Common myeloid progenitor, CD34-positive (primary cell): Measurements from ENCODE around the gene GGA1.
A peak's percentile ranks its signal among the peaks of the same experiment; 100 is the strongest.

Source experiments
- CTCF ChIA-PET: fragments of 350-600 bp; sonication (Branson Sonifier 250); formaldehyde crosslinking; loops from one replicate; lab custom pipeline; 2021; ENCODE audit warnings: antibody characterized with exemption; lab: Charles Lee
- POLR2A ChIA-PET: fragments of 350-600 bp; sonication (Branson Sonifier 250); formaldehyde crosslinking; loops from one replicate; lab custom pipeline; 2021; ENCODE audit warnings: antibody characterized with exemption; lab: Charles Lee
- DNase-seq, 3 donors: peaks; one replicate each; pipeline versions ENCODE4 v3.0.0 to v3.0.0-alpha.2; 2013
- H3K27ac ChIP-seq, 2 experiments: 1 replicate in 1 of 2; 2 replicates in 1 of 2; pipeline ENCODE4 v1.7.0; 2013; ENCODE audit warnings: inconsistent platforms in 2 of 2, low read length in 2 of 2, mild to moderate bottlenecking in 2 of 2, low read depth in 1 of 2, moderate library complexity in 1 of 2; ENCODE audit not compliant: severe bottlenecking in 2 of 2, insufficient read depth in 1 of 2, poor library complexity in 1 of 2
- H3K27me3 ChIP-seq, 5 experiments: replicated peaks in 2 of 5; 1 replicate in 3 of 5; 2 replicates in 2 of 5; pipeline versions ENCODE4 v1.6.1 to v1.7.0; 2013; ENCODE audit warnings: low read length in 4 of 5, mild to moderate bottlenecking in 2 of 5, moderate library complexity in 2 of 5, inconsistent platforms in 1 of 5; ENCODE audit not compliant: insufficient read depth in 5 of 5, control insufficient read depth in 4 of 5
- H3K36me3 ChIP-seq, 4 experiments: 1 replicate in 2 of 4; 2 replicates in 2 of 4; pipeline versions ENCODE4 v1.6.1 to v1.7.0; 2013; ENCODE audit warnings: low read length in 3 of 4, control low read depth in 1 of 4, mild to moderate bottlenecking in 1 of 4; ENCODE audit not compliant: control insufficient read depth in 4 of 4, insufficient read depth in 4 of 4
- H3K4me1 ChIP-seq, 4 experiments: 1 replicate in 3 of 4; 2 replicates in 1 of 4; pipeline versions ENCODE4 v1.6.1 to v1.7.1; 2013; ENCODE audit warnings: low read length in 3 of 4, mild to moderate bottlenecking in 3 of 4, control low read depth in 1 of 4, inconsistent platforms in 1 of 4, moderate library complexity in 1 of 4; ENCODE audit not compliant: control insufficient read depth in 4 of 4, insufficient read depth in 4 of 4; ENCODE audit errors: control extremely low read depth in 1 of 4
- H3K4me3 ChIP-seq, 7 experiments: 1 replicate in 4 of 7; 2 replicates in 3 of 7; pipeline versions ENCODE4 v1.5.1 to v1.7.0; 2013; ENCODE audit warnings: mild to moderate bottlenecking in 7 of 7, low read length in 6 of 7, moderate library complexity in 6 of 7, inconsistent platforms in 2 of 7, low read depth in 2 of 7, control low read depth in 1 of 7; ENCODE audit not compliant: insufficient read depth in 4 of 7, control insufficient read depth in 1 of 7; ENCODE audit errors: extremely low read depth in 1 of 7
- H3K9me3 ChIP-seq, 5 experiments: 1 replicate in 4 of 5; 2 replicates in 1 of 5; pipeline versions ENCODE4 v1.6.1 to v1.7.1; 2013; ENCODE audit warnings: low read length in 4 of 5, mild to moderate bottlenecking in 2 of 5, inconsistent platforms in 1 of 5, low read depth in 1 of 5, moderate library complexity in 1 of 5; ENCODE audit not compliant: control insufficient read depth in 4 of 5, insufficient read depth in 2 of 5; ENCODE audit errors: control extremely low read depth in 1 of 5
- WGBS: methylation state at CpG from one replicate; pipeline ENCODE4 v1.1.5; 2013; ENCODE audit not compliant: insufficient coverage; 5-methylcytosine and 5-hydroxymethylcytosine counted together

The GGA1 gene

DNA sequence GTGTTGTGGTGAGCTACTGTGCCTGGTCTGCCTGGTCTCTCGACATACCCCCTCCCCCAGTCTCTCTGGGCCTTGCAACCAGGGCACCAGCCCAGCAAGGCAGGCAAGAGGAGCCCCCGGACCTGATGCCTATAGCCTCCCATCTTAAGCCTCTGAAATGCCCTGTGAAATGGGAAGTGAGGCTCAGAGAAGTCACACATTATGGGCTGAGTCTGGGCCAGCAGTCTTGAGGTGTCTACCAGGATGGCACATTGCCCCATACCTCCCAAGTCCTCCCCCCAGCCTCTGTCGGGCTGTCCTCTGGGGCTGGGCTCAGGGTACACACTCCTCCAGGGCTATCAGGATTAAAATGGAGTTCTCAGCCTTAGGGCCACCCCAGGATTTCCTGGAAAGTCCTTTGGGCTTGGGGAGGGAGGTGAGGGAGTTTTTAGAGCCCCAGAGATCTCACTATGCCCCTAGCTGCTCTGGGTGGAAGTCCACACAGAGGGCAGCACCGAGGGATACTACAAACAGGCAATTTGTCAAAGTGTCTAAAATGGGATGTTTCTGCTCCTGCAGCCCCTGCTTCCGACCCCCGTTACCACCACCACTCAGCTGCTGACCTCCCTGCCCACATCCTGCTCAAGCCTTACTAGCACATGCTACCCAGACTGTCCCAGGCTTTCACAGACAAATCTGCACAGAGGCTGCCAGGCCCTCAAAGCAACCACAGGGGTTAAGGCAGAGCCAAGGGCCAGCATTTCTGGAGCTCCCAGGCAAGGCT, 27.7 kb downstream of the GGA1 start:
- ChIA-PET POLR2A (interaction anchor here (0.7 to 1.7 kb wide), 3 partner anchors 9 to 122 kb away, joined by 3 to 4 read pairs (median 3); no protein-coding TSS in a partner anchor), CTCF (interaction anchor here (0.7 to 26.6 kb wide), 5 partner anchors 8 to 97 kb away, joined by 3 to 672 read pairs (median 4); partner anchors contain the start of genes GGA1, LGALS1, NOL12 and PDXP)
- H3K27ac ChIP-seq: peak overlapping the region in 1 of 2 experiments; percentile 37
- peaks cover 0 to 17% (median 4%) of the 10 kb centered on the region in 4 experiments for H3K36me3 ChIP-seq
- peak; percentile 42 to 94 (median 73) for DNase-seq
- H3K4me3 ChIP-seq: peak overlapping the region in 3 of 7 experiments; percentile 30 to 33 (median 30)
- no peaks in the 10 kb centered on the region for H3K9me3 ChIP-seq
- WGBS: 0% methylated on average over 2 of the region's 6 CpGs
- H3K4me1 ChIP-seq: peaks cover 3 to 94% (median 92%) of the 10 kb centered on the region in 4 experiments
- no peaks in the 10 kb centered on the region for H3K27me3 ChIP-seq

DNA sequence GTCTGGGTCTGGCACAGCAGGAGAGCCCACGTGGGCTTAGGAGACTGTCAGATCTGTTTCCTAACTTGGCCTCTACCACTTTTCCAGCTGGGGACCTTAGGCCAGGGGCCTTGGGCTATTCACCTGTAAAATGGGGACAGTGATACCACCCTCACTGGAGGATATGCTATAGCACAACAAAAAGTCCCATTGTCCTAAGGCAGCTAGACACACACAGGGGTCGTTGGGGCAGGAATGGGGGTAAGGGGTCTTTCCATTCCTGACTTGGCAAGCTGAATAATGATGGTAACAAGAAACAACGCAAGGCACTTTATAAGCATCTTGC, 28.3 kb downstream of the GGA1 start:
- WGBS: 0% methylated on average over 1 of the region's 3 CpGs
- Histone ChIP-seq H3K27ac (peak overlapping the region in 1 of 2 experiments; percentile 37), H3K4me1 (peaks cover 3 to 91% (median 88%) of the 10 kb centered on the region in 4 experiments), H3K27me3 (no peaks in the 10 kb centered on the region), H3K9me3 (no peaks in the 10 kb centered on the region), H3K4me3 (peak overlapping the region in 1 of 7 experiments; percentile 20), H3K36me3 (peaks cover 0 to 17% (median 4%) of the 10 kb centered on the region in 4 experiments)
- no peak for DNase-seq
- CTCF ChIA-PET: interaction anchor here (0.9 to 26.6 kb wide), 4 partner anchors 8 to 97 kb away, joined by 3 to 672 read pairs (median 313); partner anchors contain the start of genes GGA1, LGALS1, NOL12 and PDXP
- POLR2A ChIA-PET: interaction anchor here (0.7 to 1.7 kb wide), 3 partner anchors 10 to 121 kb away, joined by 3 to 4 read pairs (median 3); no protein-coding TSS in a partner anchor

DNA sequence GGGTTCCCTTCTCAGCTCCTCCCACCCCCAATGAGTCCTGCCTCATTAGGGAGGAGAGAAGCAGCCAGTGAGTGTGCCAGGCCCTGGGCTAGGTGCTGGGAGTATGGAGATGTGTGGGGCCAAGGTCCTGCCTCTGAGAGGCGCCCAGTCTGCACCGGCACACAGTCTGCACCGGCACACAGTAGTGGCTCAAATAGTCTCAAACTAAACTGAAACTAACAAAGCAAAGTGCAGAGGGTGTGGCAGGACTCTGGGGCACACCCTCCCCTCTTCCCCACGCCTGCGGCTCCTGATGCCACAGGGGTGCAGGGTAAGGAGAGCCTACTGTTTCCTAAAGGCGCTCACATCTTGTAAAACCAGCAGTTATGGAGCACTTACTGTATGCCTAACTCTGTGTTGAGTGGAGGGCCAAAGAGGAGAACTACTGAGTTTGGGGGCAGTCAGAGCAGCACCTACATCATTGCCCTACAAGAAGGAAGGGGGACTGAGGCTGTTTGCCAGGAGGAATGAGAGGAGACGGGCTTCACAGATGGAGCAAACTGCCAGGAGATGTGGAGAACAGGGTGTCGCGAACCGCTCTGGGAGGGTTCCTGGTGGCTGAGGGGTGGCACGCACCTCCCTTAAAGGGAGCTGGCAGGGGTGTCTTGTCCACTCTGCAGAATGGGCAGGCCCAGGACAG, 29.9 kb downstream of the GGA1 start:
- Histone ChIP-seq H3K4me3 (peak overlapping the region in 6 of 7 experiments; percentile 20 to 84 (median 76)), H3K27ac (no peak overlapping the region), H3K27me3 (no peaks in the 10 kb centered on the region), H3K4me1 (peaks cover 3 to 86% (median 74%) of the 10 kb centered on the region in 4 experiments), H3K9me3 (no peaks in the 10 kb centered on the region), H3K36me3 (peaks cover 4 to 23% (median 12%) of the 10 kb centered on the region in 4 experiments)
- POLR2A ChIA-PET: no interaction called here
- peak in 2 of 3 donors; percentile 27 to 29 for DNase-seq
- CTCF ChIA-PET: interaction anchor here (22.4 to 26.6 kb wide), 2 partner anchors 19 to 28 kb away, joined by 622 to 672 read pairs; partner anchors contain the start of genes GGA1, LGALS1, NOL12 and PDXP
- 48% methylated on average over 7 of the region's 11 CpGs for WGBS

DNA sequence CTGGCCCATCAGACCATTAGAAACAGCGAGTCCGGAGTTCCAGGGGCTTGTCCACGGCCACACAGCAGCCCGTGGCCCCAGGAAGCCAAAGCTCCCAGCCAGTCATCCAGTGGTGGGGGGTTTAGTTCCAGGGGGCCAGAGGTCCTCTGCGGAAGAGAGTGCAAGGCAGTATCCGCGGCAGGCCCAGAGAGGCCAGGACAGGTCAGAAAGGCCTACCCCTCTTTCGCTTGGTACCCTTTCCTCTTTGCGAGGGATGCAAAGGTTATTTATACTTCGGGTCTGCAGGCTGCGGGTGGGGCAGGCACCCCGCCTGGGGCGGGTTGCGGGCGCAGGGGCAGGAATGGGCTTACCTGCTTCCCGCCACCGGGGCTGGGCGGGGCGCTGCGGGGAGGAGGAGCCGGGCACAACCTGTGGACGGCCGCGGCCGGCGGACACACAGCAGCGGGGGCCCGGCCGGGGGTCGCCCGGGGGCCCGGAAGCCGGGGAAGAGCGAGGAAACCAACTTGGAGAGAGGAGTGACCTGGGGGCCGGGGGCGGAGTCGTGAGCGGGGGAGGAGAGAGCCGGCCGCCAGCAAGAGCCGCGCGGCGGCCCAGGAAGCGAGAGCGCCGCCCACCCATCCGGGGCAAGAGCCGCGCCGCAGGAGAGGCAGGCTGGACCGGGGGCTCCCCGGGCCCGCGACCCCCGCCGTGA, 30.6 kb downstream of the GGA1 start, which contains the start of gene SH3BP1:
SH3BP1 (plus strand) TSS at position 600 of the 691 bp plus-strand sequence. CDS start 119 bp downstream, outside the sequence.
- H3K4me1 ChIP-seq: peaks cover 3 to 82% (median 67%) of the 10 kb centered on the region in 4 experiments
- DNase-seq: peak in 1 of 3 donors; percentile 25
- POLR2A ChIA-PET: interaction anchor here (0.6 to 1.0 kb wide), 3 partner anchors 22 to 34 kb away, joined by 3 to 4 read pairs (median 3); no protein-coding TSS in a partner anchor
- 6% methylated on average over 43 of the region's 57 CpGs for WGBS
- no peaks in the 10 kb centered on the region for H3K9me3 ChIP-seq
- no peaks in the 10 kb centered on the region for H3K27me3 ChIP-seq
- H3K27ac ChIP-seq: peak within 1 kb of the TSS in 1 of 2 experiments; percentile 19
- H3K36me3 ChIP-seq: peaks cover 5 to 28% (median 14%) of the 10 kb centered on the region in 4 experiments
- peak within 1 kb of the TSS; percentile 35 to 84 (median 71) for H3K4me3 ChIP-seq
- CTCF ChIA-PET: interaction anchor here (22.4 to 26.6 kb wide), 2 partner anchors 19 to 28 kb away, joined by 622 to 672 read pairs; partner anchors contain the start of genes GGA1, LGALS1, NOL12 and PDXP

DNA sequence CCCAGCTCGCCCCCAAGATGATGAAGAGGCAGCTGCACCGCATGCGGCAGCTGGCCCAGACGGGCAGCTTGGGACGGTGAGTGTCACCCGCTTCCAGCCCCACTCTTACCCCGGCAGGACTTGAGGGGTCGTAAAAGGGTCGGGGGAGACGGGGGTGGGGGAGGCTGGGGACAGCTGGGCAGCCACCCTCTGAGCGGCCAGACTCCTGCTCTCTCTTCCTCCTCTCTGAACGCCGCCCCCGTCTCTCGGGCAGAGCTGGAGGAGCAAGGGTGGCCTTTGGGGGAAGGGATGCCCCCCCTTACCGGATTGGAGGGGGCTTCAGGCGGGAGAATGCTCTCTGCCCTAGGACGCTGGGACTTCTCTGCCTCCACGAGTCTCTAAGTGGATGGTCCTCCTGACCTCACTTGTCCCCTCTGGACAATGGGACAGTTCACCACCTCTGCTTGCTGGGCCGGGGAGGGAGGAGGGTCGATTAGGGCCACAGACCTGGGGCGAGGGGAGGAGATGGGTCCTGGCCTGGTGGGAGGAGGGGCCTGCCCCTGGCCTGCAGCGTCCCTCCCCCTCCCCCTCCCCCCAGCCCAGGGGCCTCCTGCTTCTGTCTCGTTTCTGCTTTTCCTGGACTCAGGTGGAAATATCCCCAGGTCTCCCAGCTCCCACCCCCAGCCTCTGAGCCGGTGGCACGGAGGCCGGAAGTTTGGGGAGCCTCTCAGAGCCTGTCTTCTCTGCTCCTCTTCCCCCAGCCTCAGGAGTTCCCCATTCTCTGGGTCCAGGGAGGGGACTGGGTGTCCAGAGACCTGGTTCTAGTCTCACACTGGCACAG, 31.3 kb downstream of the GGA1 start:
- peak overlapping the region in 1 of 2 experiments; percentile 19 for H3K27ac ChIP-seq
- ChIA-PET POLR2A (interaction anchor here (0.6 to 1.0 kb wide), 3 partner anchors 22 to 33 kb away, joined by 3 to 4 read pairs (median 3); no protein-coding TSS in a partner anchor), CTCF (interaction anchor here (22.4 to 26.6 kb wide), 2 partner anchors 20 to 27 kb away, joined by 622 to 672 read pairs; partner anchors contain the start of genes GGA1, LGALS1, NOL12 and PDXP)
- WGBS: 2% methylated on average over 16 of the region's 27 CpGs
- H3K9me3 ChIP-seq: no peaks in the 10 kb centered on the region
- H3K4me1 ChIP-seq: peaks cover 3 to 74% (median 60%) of the 10 kb centered on the region in 4 experiments
- H3K36me3 ChIP-seq: peaks cover 5 to 36% (median 17%) of the 10 kb centered on the region in 4 experiments
- H3K4me3 ChIP-seq: peak overlapping the region; percentile 35 to 84 (median 71)
- peak in 2 of 3 donors; percentile 32 to 34 for DNase-seq
- no peaks in the 10 kb centered on the region for H3K27me3 ChIP-seq
